ENCODE data around the gene NUBP1. TPM values are rescaled to one million over a fixed set of nuclear protein-coding genes. Genes with fewer than 3 reads are reported as not detected.

Gene NUBP1
- 10 to 100 TPM; 15.1 to 37.4 (median 31.2) TPM for total RNA-seq
- polyA plus RNA-seq = 10 to 100 TPM; 28.2 to 35.6 TPM
- long read RNA-seq, donor 1, transcript NUBP1-201 (11 exons, 1,228 nt) = major isoform, 61 of 90 reads
- long read RNA-seq, donor 1, partial matches to known transcripts = 5 of 90 reads
- long read RNA-seq, donor 1, other reads (novel, unspliced or antisense) = 23 of 90 reads
- long read RNA-seq, donor 2, transcript NUBP1-201 (11 exons, 1,228 nt) = major isoform, 18 of 84 reads
- long read RNA-seq, donor 2, partial matches to known transcripts = 47 of 84 reads
- long read RNA-seq, donor 2, other reads (novel, unspliced or antisense) = 19 of 84 reads
- long read RNA-seq, donor 3, transcript NUBP1-201 (11 exons, 1,228 nt) = major isoform, 21 of 34 reads
- long read RNA-seq, donor 3, partial matches to known transcripts = 5 of 34 reads
- long read RNA-seq, donor 3, other reads (novel, unspliced or antisense) = 8 of 34 reads

DNA sequence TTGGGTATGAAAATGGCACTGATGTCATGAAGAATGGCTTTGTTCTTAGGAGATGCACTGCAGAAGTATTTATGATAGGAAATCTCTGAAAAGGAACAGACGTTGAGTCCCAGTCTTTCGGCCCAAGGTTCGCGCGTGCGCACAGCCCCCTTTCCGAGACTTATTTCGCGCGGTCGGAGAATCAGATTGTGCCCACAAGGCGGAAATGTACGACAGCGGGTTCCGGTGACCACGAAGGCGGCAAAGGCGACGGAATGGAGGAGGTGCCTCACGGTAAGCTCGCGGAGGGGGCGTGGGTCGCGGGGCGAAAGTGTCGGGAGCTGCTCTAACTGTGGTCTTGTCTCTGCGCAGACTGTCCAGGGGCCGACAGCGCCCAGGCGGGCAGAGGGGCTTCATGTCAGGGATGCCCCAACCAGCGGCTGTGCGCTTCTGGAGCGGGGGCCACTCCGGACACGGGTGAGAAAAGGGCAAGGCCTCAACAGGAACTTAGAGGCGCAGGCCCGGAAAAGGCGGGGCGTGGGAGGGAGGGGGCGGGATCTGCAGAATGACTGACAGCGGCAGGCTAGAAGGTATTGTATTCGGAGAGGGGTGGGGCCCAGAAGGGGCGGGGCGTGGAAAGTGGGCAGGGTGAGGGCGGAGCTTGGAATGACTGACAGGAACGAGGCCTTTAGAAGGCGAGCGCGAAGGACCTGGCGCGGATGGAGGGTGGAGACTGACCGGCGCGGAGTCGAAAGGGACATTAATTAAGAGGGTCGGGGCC lies at the start of gene NUBP1:
TSS of gene NUBP1 (plus strand) at position 233 of the 760 bp plus-strand sequence. CDS start at position 255, 22 bp downstream.
- Histone ChIP-seq H3K9me3 (no peaks in the 10 kb centered on the region), H3K27ac (peak within 1 kb of the TSS; percentile 95 to 98), H3K36me3 (no peaks in the 10 kb centered on the region), H3K4me3 (peak within 1 kb of the TSS; percentile 63), H3K27me3 (no peaks in the 10 kb centered on the region), H3K4me1 (ENCODE audit: insufficient read depth) (no peaks in the 10 kb centered on the region)
- TF ChIP-seq POLR2A (IDR thresholded peaks at IDR 0.05) (peak; percentile 73), EP300 (IDR thresholded peaks at IDR 0.05) (peak; percentile 74)
- TF ChIP-seq, protein P1, sequence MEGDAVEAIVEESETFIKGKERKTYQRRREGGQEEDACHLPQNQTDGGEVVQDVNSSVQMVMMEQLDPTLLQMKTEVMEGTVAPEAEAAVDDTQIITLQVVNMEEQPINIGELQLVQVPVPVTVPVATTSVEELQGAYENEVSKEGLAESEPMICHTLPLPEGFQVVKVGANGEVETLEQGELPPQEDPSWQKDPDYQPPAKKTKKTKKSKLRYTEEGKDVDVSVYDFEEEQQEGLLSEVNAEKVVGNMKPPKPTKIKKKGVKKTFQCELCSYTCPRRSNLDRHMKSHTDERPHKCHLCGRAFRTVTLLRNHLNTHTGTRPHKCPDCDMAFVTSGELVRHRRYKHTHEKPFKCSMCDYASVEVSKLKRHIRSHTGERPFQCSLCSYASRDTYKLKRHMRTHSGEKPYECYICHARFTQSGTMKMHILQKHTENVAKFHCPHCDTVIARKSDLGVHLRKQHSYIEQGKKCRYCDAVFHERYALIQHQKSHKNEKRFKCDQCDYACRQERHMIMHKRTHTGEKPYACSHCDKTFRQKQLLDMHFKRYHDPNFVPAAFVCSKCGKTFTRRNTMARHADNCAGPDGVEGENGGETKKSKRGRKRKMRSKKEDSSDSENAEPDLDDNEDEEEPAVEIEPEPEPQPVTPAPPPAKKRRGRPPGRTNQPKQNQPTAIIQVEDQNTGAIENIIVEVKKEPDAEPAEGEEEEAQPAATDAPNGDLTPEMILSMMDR (IDR thresholded peaks at IDR 0.05) = peak in 1 of 3 donors; percentile 53
- peak; percentile 97 to 100 (median 100) for DNase-seq
- intact Hi-C loops (cut with DNase I) = loop anchor here in 2 of 4 donors (5.0 to 10.0 kb wide), 3 partner anchors 91 to 174 kb away; no protein-coding TSS in a partner anchor
- WGBS, 3 donors = 0 to 1% (median 0%) methylated on average over 57 of the region's 57 CpGs

DNA sequence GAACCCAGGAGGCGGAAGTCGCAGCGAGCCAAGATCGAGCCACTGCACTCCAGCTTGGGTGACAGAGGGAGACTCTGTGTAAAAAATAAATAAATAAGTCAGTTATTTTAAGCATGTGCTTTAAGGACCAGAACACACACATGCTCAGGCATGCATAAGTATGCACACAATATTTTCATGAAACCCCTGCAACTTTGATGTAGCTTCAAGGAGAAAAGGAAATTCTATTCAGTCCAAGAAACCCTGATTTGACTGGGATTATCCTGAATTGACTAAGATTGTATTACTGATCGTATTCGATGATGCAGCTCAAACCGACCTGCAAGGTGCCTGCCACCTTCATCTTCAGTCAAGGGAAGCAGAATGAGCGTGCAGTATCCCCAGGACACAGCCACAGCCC lies 49.8 kb upstream of the NUBP1 start:
- DNase-seq = no peak
- no peak for TF ChIP-seq EP300 (IDR thresholded peaks at IDR 0.05)
- TF ChIP-seq, protein P1 (IDR thresholded peaks at IDR 0.05) = no peak
- no peak for TF ChIP-seq POLR2A (IDR thresholded peaks at IDR 0.05)
- Histone ChIP-seq H3K36me3 (no peaks in the 10 kb centered on the region), H3K27me3 (no peaks in the 10 kb centered on the region), H3K4me1 (ENCODE audit: insufficient read depth) (no peaks in the 10 kb centered on the region), H3K4me3 (no peak overlapping the region), H3K9me3 (no peaks in the 10 kb centered on the region), H3K27ac (no peak overlapping the region)
- WGBS, 3 donors = 92 to 97% (median 95%) methylated on average over 8 of the region's 8 CpGs
- intact Hi-C loops (cut with DNase I) = no loop called here

DNA sequence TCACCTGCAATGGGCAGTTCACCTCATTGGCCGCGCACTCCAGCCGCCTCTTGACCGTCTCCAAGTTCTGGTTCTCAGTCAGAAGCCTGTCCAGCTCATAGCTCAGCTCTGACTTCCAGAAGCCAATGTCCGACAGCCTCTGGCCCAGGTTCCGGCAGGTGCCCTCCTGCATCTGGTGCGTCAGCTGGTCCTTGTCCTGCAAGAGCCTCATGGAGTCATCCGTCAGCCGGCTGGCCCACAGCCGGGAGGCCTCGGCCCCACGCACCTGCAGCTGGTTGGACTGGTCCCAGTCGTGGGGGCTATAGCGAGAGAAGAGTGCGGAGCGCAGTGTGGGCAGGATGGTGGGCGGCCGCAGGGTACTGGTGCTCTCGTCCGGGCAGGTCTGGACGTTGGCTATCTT lies 49.3 kb upstream of the NUBP1 start:
- 90 to 95% (median 95%) methylated on average over 21 of the region's 21 CpGs for WGBS, 3 donors
- no peak for DNase-seq
- intact Hi-C loops (cut with DNase I) = no loop called here

DNA sequence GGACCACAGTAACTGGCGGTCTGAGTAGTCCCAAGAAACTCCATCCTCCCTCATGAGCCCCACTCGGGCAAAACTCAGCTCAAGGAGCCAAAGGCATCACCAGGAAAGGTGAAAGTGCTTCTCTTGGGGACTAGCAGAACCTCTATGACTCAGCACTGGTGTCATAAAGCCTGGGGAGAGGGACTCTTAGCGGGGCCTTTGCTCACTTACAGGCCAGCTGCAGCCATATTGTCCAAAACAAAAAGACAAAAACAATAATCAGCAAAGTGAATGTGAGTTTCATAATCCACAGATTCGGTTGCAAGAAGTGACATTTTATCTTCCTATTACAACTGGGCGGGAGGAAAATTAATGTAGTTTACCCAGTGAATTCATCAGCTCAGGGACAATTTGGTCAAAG lies 48.8 kb upstream of the NUBP1 start, which contains the start of gene TEKT5:
TSS of gene TEKT5 (minus strand) at position 101 of the 400 bp plus-strand sequence. CDS start at position 44, 57 bp downstream.
- no peak within 1 kb of the TSS for H3K4me3 ChIP-seq
- no peaks in the 10 kb centered on the region for H3K36me3 ChIP-seq
- no peaks in the 10 kb centered on the region for H3K9me3 ChIP-seq
- no peaks in the 10 kb centered on the region for H3K27me3 ChIP-seq
- WGBS, 3 donors = 68 to 79% (median 76%) methylated on average over 5 of the region's 5 CpGs
- H3K4me1 ChIP-seq (ENCODE audit: insufficient read depth) = no peaks in the 10 kb centered on the region
- no peak for DNase-seq
- no peak within 1 kb of the TSS for H3K27ac ChIP-seq
- intact Hi-C loops (cut with DNase I) = no loop called here
- TF ChIP-seq EP300 (IDR thresholded peaks at IDR 0.05) = no peak
- TF ChIP-seq POLR2A (IDR thresholded peaks at IDR 0.05) = no peak
- TF ChIP-seq, protein P1 (IDR thresholded peaks at IDR 0.05) = no peak

More for the DNA sequence above, 49.3 kb upstream of the NUBP1 start:
- no peaks in the 10 kb centered on the region for H3K36me3 ChIP-seq
- no peak overlapping the region for H3K4me3 ChIP-seq
- no peaks in the 10 kb centered on the region for H3K4me1 ChIP-seq (ENCODE audit: insufficient read depth)
- H3K9me3 ChIP-seq = no peaks in the 10 kb centered on the region
- no peak overlapping the region for H3K27ac ChIP-seq
- H3K27me3 ChIP-seq = no peaks in the 10 kb centered on the region
- TF ChIP-seq EP300 (IDR thresholded peaks at IDR 0.05) = no peak
- TF ChIP-seq, protein P1 (IDR thresholded peaks at IDR 0.05) = no peak
- TF ChIP-seq POLR2A (IDR thresholded peaks at IDR 0.05) = no peak
